ENCODE results near the gene ELOA2.

DNA sequence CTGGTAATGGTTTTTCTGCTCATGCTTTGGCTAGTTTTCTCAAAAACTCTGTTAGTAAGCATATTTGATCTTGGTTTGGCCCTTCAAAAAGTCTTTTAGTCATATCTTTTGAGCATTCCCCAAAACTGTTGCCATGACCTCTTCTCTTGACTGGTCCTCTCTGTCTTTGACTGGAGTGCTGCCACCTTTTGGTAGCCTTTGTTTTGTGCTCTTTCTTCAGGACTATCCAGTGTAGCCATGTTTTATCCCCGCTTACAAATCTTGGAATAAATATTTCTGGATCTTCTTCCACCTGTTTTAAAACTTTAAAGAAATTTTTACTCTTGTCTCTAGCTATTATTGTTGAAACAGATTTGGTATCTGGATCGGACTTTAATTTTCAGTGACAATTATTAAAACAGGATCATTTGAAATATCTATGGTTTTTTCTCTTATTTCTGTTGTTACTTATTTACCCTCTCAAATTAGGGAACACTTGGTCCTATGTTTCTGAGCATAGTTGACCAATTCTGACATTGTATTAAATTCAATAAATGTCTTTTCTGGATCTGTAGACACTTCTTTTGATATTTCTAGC lies 965 bp upstream of the ELOA2 start:
- no peak for TF ChIP-seq EZH2 (IDR thresholded peaks at IDR 0.05; ENCODE audit: insufficient read depth, poor library complexity, severe bottlenecking)
- no peak for TF ChIP-seq EZH2phosphoT487 (IDR thresholded peaks at IDR 0.05; ENCODE audit: insufficient read depth, low read depth)
